ENCODE data around the gene SPEF2. TPM values are rescaled to one million over a fixed set of nuclear protein-coding genes. Genes with fewer than 3 reads are reported as not detected.

SPEF2 gene, protein sequence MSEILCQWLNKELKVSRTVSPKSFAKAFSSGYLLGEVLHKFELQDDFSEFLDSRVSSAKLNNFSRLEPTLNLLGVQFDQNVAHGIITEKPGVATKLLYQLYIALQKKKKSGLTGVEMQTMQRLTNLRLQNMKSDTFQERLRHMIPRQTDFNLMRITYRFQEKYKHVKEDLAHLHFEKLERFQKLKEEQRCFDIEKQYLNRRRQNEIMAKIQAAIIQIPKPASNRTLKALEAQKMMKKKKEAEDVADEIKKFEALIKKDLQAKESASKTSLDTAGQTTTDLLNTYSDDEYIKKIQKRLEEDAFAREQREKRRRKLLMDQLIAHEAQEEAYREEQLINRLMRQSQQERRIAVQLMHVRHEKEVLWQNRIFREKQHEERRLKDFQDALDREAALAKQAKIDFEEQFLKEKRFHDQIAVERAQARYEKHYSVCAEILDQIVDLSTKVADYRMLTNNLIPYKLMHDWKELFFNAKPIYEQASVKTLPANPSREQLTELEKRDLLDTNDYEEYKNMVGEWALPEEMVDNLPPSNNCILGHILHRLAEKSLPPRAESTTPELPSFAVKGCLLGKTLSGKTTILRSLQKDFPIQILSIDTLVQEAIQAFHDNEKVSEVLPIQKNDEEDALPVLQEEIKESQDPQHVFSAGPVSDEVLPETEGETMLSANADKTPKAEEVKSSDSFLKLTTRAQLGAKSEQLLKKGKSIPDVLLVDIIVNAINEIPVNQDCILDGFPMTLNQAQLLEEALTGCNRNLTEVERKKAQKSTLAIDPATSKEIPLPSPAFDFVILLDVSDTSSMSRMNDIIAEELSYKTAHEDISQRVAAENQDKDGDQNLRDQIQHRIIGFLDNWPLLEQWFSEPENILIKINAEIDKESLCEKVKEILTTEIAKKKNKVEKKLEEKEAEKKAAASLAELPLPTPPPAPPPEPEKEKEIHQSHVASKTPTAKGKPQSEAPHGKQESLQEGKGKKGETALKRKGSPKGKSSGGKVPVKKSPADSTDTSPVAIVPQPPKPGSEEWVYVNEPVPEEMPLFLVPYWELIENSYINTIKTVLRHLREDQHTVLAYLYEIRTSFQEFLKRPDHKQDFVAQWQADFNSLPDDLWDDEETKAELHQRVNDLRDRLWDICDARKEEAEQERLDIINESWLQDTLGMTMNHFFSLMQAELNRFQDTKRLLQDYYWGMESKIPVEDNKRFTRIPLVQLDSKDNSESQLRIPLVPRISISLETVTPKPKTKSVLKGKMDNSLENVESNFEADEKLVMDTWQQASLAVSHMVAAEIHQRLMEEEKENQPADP (N-terminal part only)
- 3.3 and 5.1 TPM in 2 replicates for total RNA-seq

DNA sequence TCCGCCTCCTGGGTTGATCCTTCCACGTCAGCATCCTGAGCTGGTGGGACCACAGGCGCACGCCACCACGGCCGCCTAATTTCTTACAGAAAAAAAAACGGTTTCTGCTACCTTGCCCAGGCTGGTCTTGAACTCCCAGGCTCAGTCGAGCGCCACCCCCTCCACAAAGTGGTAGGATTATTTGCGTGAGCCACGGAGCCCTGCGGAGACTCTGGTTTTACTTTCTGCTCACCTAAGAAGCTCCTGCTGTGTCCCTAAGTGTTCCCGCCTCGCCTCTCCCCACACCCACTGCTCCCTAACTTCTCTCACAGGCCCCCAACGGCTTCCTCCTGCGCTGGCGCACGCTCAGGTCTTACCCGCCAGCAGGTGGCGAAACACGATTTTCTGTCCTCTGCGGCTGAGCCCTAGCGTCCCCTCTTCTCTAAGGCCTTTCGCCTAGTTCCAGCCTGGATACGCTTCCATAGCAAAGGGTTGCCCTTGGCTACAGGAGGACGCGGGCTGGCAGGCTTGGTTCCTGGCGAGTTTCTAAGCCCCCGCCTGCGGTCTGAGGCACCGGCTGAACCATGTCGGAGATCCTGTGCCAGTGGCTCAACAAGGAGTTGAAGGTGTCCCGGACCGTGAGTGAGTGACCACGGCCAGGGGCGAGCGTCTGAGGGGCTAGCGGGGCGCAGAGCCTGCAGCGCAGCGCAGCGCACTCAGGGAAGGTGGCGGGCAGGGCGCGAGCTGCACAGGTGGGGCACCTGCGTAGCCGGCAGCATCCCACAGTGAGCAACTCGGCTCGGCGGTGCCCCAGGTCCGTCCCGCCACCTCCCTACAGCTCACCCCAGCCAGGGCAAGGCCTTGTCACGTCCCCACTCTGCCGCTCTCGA is at the start of gene SPEF2:
TSS of gene SPEF2 (plus strand) at position 429 of the 869 bp plus-strand sequence. CDS start at position 564, 135 bp downstream.

DNA sequence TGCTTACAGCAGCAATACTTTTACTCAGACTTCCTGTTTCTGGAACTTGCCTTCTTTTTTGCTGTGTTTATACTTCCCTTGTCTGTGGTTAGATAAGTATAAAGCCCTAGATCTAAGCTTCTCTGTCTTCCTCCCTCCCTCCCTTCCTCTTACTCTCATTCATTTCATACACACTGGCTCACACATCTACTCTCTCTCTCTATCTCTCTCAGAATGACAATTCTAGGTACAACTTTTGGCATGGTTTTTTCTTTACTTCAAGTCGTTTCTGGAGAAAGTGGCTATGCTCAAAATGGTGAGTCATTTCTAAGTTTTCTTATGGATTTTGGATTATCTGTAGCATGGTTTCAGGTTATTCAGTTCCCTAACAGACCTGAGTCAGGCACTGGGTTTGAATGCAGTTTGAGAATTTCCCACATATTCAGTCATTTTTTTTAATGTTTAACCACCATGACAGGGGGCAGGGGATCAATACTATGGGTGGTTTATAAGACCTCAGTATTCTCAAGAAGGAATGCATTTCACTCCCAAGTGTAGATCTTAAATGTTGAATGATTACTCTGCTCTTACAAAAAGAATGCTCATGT is 239.2 kb downstream of the SPEF2 start, which contains the start of gene IL7R:
TSS of gene IL7R (plus strand) at position 127 of the 587 bp plus-strand sequence. CDS start at position 214, 87 bp downstream.

Small RNA genes lying within 50 kb of the gene (small RNA-seq; reads per million reads assigned to genes)
- not detected for gene RNU7-130P

Other genes with a start within 250 kb of the SPEF2 start
- 0.37 and 6.1 TPM in 2 replicates for gene IL7R, start 239.0 kb downstream of the SPEF2 start, total RNA-seq